HG03139 (cell line): ENCODE data around the gene RAB14.
"Not testable (repeated sequence)": the region's sequence is repeated elsewhere in the genome, so short reads cannot be mapped to it uniquely, and the experiment has no call there.

Source experiments
- ATAC-seq: cut with Tn5 transposase; IDR thresholded peaks from one replicate; pipeline ENCODE4 v1.9.1; 2021; ENCODE audit not compliant: unreplicated experiment

RAB14 gene

DNA sequence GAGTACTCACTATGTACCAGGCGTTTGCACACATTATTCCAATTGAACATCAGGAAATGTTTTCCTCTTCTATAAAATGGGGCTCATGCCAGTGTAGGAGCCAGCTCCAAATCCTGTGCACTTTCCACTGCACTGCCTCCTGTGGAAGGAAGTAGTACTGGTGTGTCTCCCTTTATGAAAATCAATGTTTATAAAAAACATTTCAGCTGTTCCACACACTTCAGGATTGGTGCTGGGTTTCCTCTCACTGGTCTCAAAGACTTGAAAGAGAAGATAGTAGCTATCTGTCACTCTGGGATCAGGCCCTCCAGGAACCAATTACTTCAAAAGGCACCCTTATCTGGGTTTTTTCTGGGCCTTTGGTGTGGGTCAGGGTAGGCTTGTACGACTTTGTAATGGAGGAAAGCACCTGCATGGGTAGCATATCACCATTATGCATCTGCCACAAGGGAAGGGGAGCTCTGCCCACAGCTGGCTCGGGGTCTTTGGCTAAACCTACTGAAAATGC is 32.5 kb downstream of the RAB14 start:
- no peak for ATAC-seq

- no peak for ATAC-seq
Measured at GRCh38 chr9:121168052-121168451, 33.6 kb downstream of the RAB14 start.

DNA sequence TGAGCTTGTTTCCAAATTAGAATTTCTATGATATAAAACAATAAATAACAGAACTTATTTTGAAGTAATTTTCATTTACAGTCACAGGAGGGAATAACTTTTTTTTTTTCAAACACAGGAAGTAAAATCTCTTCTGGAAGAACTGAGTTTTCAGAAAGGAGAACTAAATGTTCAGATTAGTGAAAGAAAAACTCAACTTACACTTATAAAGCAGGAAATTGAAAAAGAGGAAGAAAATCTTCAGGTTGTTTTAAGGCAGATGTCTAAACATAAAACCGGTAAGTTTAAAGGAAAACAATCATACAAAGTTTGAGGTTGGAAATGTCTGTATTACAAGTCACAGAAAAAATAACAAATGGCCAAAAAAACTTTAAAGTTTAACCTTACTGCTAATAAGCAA is 41.6 kb downstream of the RAB14 start:
- ATAC-seq = no peak

- ATAC-seq = no peak
Measured at GRCh38 chr9:121157939-121158338, 43.7 kb downstream of the RAB14 start.

GRCh38 chr9:121156263-121156731 is 45.4 kb downstream of the RAB14 start:
- ATAC-seq = peak; percentile 83

DNA sequence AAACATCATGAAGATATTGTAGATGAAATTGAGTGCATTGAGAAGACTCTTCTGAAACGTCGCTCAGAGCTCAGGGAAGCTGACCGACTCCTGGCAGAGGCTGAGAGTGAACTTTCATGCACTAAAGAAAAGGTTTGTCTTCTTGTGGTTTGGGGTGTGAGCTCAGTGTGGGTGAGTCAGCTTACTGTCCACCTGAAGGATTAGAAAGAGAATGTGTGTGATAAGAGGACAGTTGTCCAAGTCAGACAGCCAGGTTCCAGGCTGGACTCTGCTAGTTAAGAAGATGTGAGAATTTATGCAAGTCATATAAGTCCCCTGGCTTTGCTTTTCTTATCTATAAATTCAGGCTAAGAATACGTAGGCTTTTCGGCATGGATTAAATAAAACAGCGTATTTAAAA is 46.9 kb downstream of the RAB14 start:
- no peak for ATAC-seq

DNA sequence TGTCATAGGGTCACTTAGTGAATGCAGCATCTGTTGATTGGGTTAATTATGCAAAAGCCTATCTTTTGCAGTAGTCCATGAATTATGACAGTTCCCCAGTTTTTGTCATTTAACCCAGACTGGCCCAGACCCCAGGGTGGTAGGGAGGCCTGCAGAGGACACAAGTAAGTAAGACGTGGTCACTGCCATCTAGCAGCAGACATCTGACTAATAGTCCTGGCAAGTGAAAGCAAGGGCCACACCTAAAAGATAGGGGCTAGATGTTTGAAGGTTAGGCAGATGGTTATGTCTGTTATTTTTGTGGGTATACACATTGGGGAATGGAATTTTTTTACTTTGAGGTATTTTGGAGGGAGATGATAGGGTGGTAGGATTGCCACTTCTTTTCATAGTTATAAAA is 48.0 kb downstream of the RAB14 start:
- no peak for ATAC-seq

DNA sequence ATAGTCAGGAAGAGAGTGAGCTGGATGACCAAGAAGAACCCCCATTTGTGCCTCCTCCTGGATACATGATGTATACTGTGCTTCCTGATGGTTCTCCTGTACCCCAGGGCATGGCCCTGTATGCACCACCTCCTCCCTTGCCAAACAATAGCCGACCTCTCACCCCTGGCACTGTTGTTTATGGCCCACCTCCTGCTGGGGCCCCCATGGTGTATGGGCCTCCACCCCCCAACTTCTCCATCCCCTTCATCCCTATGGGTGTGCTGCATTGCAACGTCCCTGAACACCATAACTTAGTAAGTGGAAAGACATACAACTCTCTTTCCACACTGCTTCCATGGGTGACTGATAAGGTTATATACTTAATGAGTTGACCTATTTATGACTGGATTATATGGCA is 51.5 kb downstream of the RAB14 start:
- ATAC-seq = no peak

GRCh38 chr9:121144482-121144881 is 57.2 kb downstream of the RAB14 start:
- no peak for ATAC-seq

- no peak for ATAC-seq
Measured at GRCh38 chr9:121143771-121144170, 57.9 kb downstream of the RAB14 start.

DNA sequence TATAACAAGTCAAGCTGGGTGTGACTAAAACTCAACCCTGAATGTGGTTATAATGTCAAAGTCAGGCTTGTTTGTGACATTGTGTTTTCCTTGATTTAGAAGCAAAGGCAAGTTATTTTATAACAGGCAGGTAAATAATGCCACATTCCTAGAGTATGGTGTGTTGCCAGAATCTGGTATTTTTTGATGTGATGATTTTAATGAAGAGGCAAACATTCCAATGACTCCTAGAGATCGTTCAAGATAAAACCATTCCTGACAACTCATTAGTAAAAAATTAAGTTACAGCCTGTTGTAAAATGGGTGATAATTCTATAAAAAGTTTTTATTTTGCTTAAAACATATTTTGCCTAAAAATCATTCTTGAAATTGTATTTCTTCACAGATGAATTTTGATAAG is 60.0 kb downstream of the RAB14 start:
- ATAC-seq = no peak

- no peak for ATAC-seq
Measured at GRCh38 chr9:121141306-121141705, 60.4 kb downstream of the RAB14 start.

- no peak for ATAC-seq
Measured at GRCh38 chr9:121140162-121140561, 61.5 kb downstream of the RAB14 start.

- ATAC-seq = no peak
Measured at GRCh38 chr9:121138973-121139372, 62.7 kb downstream of the RAB14 start.

- ATAC-seq = no peak
Measured at GRCh38 chr9:121138561-121138960, 63.1 kb downstream of the RAB14 start.

GRCh38 chr9:121135642-121136041 is 66.0 kb downstream of the RAB14 start:
- no peak for ATAC-seq

- no peak for ATAC-seq
Measured at GRCh38 chr9:121133104-121133816, 68.4 kb downstream of the RAB14 start.

GRCh38 chr9:121129384-121129783 is 72.3 kb downstream of the RAB14 start:
- ATAC-seq = not testable (repeated sequence)
